KOPT-K1 (cell line): ENCODE data around the gene ROBO4.
A peak's percentile ranks its signal among the peaks of the same experiment; 100 is the strongest.

Experiments
- H3K27ac ChIP-seq: fragments of 200-600 bp; sonication (generic); 2 replicates; pipeline ENCODE4 v1.5.1; 2016; ENCODE audit warnings: antibody characterized with exemption, mild to moderate bottlenecking, low read depth, low read length; ENCODE audit not compliant: poor library complexity, severe bottlenecking
- H3K36me3 ChIP-seq: fragments of 200-600 bp; sonication (generic); 2 replicates; pipeline ENCODE4 v1.5.1; 2017; ENCODE audit warnings: antibody characterized with exemption, mild to moderate bottlenecking, low read length, moderate library complexity; ENCODE audit not compliant: insufficient read depth
- H3K9me3 ChIP-seq: fragments of 200-600 bp; sonication (generic); 2 replicates; pipeline ENCODE4 v1.5.1; 2017; ENCODE audit warnings: antibody characterized with exemption, low read length, mild to moderate bottlenecking; ENCODE audit not compliant: insufficient read depth, poor library complexity, severe bottlenecking

The ROBO4 gene

DNA sequence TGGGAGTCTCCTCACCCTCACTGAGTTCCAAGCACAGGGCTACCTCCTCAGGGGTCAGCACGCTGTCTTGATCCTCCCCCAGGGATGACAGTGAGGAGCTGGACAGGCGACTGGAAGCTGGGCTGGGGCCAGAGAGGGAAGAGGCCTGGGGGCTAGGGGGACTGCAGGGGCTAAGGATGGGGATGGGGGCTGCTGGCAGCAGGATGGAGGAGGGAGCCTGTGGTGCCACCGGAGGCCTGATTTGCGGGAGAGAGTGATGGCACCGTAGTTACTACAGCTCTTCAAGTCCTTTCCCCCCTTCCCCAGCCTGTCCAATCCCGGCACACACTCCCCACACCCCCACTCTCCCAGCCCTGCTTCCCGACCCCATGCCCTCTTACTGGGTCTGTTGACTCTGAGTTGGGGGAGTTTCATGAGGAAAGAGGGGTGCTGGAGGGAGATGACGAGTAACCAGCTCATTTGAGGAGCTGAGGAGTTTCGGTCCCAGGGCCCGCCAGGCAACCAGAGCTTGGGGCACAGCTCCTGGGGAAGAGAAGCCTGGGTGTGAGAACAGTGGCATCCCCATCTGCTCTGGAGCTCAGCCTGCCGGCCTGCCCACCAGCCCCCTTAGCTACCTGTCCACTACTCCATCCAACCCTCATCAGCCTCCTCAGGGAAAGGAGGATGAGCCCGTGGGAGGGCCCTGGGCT, 10.5 kb downstream of the ROBO4 start:
- H3K9me3 ChIP-seq = no peaks in the 10 kb centered on the region
- H3K36me3 ChIP-seq = no peaks in the 10 kb centered on the region
- H3K27ac ChIP-seq = no peak overlapping the region

DNA sequence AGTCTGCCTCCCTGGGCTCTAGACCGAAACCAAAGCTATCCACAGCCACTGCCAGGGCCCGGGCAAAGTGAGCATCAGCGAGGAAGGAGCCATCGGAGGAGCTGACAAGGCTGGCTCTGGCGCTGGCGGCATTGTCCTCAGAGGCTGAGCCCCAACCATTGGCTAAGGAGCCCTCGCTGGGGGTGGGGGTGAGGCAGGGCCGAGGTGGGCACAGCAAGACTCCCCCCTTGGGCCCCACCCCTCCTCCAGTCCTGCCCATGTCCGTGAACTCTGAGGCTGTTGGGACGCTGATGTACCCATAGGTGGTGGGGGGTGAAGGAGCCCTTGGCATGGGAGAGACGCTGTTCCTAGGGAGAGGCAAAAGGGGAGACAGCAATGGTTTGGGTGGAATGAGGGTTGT, 11.2 kb downstream of the ROBO4 start:
- Histone ChIP-seq H3K36me3 (no peaks in the 10 kb centered on the region), H3K27ac (no peak overlapping the region), H3K9me3 (no peaks in the 10 kb centered on the region)

DNA sequence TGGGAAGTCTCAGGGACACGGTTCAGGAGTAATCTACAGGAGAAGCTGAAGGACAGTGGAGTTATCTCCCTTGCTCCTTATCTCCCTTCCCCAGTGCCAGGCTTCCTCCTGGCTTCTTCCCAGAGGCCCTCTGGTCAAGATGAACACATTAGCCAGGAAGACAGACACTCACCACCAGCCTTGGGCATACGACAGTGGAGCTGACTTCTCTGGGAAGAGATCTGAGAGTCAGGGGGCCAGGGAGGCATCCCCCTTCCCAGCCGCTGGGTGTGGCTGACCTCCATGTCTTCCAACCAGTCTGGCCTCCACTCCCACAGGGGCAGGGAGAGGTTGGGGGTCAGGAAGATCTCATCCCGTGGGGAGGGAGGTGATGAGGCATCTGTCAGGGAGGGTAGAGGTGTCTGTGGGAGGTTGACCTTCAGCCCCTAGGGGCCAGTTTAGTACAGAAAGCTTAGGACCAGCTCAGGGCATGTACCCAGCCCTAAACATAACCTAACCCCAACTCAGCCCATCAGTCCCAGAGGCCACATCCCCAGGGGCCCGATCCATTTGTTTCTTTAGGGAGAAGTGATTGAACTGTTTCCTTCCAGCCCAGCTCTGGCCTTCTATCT, 12.7 kb downstream of the ROBO4 start:
- Histone ChIP-seq H3K36me3 (no peaks in the 10 kb centered on the region), H3K27ac (no peak overlapping the region), H3K9me3 (no peaks in the 10 kb centered on the region)

DNA sequence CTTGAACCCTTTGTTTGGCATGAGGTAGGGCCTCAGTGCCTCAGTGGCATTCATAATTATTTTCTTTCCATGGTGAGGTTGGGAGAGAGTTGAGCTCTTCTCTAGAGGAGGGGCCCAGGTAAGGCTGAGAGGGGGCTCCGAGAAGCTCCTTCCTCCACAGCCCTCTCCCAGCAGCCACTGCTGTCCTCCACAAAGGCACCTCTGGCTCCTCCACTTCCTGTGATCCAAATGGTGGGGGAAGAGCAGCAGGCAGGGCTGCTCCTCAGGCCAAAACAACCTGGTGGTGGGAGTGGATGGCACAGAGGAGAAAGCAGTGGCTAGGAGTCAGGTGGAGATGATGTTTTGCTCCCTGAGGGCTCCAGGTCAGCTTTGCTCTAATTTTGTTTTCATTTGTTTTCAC, 13.3 kb downstream of the ROBO4 start:
- H3K27ac ChIP-seq = no peak overlapping the region

DNA sequence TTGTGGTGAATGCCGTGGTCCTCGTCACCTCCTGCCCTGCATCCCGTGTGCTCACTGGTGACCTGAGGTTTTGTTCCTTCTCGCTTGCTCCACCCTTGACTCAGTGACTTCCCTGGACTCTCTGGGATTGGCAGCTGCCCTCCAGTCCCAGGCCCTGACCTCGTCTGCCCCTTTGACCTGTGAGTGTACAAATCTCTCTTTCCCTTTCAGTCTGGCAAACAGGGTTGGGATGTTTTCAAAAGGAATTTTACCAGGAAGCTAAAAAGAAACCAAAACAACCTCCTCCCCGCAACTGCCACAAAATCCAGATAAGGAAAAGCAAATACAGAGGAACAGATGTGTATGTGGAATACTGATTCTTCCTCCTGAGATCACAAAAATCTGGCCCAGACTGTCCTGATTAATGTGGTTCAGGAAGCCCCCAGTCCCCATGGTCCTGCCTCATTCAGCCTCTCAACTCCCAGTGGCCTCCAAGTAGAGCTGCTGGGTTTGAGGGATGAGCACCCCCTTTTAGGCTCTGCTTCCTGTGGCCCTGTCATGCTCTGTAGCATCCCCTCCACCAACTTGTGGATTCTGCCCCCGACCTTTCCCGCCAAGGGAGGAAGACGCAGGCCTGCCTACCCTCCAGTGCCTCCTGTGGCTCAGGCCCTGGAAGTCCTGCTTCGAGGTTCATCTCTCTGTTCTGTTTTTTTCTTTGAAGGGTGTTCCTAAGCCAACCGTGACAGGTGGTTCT, 15.2 kb downstream of the ROBO4 start:
- Histone ChIP-seq H3K36me3 (no peaks in the 10 kb centered on the region), H3K27ac (no peak overlapping the region), H3K9me3 (no peaks in the 10 kb centered on the region)

More for the DNA sequence above, 13.3 kb downstream of the ROBO4 start:
- Histone ChIP-seq H3K9me3 (no peaks in the 10 kb centered on the region), H3K36me3 (no peaks in the 10 kb centered on the region)

DNA sequence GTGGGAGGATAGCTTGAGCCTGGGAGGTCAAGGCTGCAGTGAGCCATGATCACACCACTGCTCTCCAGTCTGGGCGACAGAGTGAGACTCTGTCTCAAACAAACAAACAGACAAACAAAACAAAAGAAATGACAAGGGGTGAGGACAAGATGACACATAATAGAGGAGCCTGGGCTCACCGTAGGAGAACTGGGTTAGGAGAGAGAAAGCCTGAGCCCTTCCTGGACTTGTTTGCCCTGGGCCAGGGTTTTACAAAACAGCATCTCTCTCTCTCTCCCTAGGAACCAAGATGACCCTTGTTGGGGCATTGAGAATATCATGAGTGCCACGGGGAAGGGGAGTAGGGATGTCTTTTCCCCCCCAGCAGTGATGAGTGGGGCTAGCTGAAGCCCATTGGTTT, 16.7 kb downstream of the ROBO4 start:
- Histone ChIP-seq H3K9me3 (no peaks in the 10 kb centered on the region), H3K27ac (no peak overlapping the region), H3K36me3 (no peaks in the 10 kb centered on the region)

DNA sequence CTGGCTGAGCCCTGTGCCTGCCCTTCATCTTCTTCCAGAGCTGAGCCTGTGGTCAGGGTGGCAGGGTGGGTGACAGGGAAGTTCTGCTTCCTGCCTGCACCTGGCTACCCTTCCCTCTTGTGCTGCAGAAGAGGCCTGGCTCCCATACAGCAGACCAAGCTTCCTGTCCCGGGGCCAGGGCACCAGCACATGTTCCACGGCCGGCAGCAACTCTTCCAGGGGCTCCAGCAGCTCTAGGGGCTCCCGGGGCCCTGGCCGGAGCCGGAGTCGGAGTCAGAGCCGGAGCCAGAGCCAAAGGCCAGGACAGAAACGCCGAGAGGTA, 17.4 kb downstream of the ROBO4 start:
- Histone ChIP-seq H3K27ac (no peak overlapping the region), H3K9me3 (no peaks in the 10 kb centered on the region), H3K36me3 (no peaks in the 10 kb centered on the region)

DNA sequence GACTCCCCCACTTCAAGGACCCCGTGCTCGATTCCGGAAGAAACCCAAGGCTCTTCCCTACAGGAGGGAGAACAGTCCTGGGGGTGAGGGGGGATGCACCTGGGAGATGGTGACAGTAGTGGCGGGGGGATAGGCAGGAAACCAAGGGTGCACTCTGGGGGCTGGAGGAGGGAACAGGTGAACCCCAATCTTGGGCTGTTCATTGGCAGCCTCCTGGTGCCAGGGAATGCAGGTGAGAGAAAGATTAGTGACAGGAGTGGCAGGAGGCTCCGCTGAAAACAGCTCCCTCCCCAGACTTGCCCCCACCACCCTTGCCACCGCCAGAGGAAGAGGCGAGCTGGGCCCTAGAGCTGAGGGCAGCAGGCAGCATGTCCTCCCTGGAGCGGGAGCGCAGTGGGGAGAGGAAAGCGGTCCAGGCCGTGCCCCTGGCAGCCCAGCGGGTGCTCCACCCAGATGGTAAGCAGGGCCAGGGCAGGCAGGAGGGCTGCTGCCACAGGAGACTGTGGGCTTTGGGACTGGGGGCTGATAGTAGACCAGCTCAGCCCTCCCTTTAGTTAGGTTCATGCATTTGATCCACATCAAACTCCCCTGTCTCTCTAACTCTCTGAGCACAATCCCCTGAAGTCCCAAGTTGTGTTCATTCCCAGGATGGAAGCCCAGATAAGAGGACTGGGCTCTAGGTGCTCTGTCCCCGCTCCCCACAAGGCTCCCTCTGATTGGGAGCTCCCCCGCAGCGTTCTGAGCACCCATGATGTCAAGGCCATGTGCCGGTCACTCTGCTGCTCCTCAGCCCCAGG, 18.0 kb downstream of the ROBO4 start:
- Histone ChIP-seq H3K9me3 (no peaks in the 10 kb centered on the region), H3K36me3 (no peaks in the 10 kb centered on the region), H3K27ac (no peak overlapping the region)

DNA sequence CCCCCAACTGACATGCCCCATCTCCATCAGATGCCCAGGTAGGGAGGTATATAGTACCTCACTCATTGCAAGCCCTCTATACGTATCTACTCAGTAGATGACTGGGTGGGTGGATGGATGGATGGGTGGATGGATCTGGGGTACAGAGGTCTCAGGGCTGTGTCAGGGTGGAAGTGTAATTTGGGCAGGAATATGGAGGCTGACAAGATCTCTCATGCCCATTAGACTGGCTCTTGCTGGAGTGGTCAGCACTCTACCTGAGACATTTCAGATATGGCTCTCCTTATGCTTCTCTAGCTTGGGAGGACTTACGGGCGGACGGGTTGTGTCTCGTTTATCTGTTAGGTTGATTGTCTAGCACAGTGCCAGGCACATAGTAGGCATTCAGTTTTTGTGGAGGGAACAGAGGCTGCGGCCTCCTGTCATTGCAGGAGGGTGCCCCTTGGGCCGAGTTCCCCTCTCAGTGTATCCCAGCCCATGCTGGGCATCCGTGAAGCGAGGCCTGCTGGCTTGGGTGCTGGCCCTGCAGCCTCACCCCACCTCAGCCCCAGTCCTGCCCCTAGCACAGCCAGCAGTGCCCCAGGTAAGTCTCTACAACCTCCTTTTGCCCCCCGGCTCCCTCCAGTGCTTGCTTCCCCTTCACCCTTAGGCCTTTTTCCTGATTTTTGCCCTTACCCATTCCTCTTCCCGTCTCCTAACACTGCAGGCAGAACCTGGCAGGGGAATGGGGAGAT, 18.7 kb downstream of the ROBO4 start:
- no peaks in the 10 kb centered on the region for H3K9me3 ChIP-seq
- no peaks in the 10 kb centered on the region for H3K36me3 ChIP-seq
- no peak overlapping the region for H3K27ac ChIP-seq

DNA sequence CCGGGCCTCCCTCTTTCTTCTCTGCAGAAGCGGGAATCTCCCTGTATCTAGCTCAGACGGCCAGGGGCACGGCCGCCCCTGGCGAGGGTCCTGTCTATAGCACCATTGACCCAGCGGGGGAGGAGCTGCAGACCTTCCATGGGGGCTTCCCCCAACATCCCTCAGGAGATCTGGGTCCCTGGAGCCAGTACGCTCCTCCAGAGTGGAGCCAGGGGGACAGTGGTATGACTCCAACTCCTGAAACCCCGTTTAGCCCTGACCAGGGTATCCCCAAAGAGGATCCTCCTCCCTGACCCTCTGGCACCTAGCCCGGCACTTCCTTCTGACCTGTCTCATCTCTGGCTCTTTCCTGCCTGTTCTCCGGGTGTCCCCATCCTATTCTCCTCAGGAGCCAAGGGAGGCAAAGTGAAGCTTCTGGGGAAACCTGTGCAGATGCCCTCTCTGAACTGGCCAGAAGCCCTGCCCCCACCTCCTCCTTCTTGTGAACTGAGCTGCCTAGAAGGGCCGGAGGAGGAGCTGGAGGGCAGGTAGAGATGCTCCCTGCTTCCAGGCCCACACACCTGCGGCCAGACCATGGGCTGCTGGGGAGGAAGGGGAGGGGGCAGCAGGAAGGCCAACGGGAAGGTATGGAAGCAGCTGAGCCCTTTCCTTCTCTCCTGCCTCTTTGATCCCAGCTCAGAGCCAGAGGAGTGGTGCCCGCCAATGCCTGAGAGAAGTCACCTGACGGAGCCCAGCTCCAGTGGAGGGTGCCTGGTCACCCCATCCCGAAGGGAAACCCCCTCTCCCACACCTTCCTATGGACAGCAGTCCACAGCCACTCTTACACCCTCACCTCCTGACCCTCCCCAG, 19.5 kb downstream of the ROBO4 start:
- Histone ChIP-seq H3K27ac (no peak overlapping the region), H3K9me3 (no peaks in the 10 kb centered on the region), H3K36me3 (no peaks in the 10 kb centered on the region)

DNA sequence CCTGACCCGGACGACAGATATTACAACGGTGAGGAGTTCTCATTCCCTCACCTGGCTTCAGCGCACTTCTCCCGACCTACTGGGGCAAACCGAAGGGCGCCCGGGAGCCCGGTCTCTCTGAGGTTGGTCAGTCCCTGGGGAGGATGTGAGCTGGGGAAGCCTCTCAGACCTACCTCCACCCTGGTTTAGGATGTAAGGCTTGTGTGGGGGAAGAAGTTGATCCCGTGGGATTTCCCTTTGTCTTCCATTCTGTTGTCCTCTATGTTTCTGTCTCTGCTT, 20.1 kb downstream of the ROBO4 start:
- Histone ChIP-seq H3K27ac (no peak overlapping the region), H3K9me3 (no peaks in the 10 kb centered on the region), H3K36me3 (no peaks in the 10 kb centered on the region)

DNA sequence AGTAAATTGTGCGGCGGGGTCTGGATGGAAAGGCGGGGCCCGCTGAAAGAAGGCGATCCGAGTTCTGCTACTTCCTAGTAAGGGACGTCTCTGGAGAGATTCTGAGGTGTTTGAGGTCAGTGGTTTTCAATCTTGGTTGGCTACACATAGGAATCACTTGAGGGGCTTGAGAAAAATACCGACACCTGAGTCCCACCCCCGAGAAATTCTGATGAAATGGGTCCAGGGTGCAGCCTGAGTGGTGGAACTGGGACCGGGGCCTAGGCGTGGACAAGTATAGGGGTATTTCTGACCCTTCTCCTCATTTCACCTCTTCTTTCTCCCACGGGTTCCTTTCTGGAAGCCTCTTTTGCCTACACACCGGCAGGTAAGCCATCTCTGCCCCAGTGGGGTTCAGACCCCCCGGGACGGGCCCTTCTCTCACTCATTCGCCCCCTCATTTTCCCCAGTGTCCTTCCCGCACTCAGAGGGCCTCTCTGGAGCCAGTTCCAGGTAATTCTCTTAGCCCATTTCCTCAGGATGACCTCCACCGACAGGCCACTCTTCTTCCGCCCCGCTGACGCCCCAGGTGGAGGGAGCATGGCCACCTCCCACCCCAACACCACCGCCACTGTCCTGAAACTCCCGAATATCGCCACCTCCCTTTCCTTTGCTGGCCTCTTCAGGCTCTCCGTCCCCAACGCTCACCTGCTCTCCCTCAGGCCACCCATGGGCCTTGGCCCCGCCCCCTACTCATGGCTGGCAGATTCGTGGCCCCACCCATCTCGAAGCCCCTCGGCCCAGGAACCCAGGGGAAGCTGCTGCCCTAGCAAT, 20.6 kb downstream of the ROBO4 start:
- Histone ChIP-seq H3K36me3 (no peaks in the 10 kb centered on the region), H3K9me3 (no peaks in the 10 kb centered on the region), H3K27ac (peak overlapping the region; percentile 74)

DNA sequence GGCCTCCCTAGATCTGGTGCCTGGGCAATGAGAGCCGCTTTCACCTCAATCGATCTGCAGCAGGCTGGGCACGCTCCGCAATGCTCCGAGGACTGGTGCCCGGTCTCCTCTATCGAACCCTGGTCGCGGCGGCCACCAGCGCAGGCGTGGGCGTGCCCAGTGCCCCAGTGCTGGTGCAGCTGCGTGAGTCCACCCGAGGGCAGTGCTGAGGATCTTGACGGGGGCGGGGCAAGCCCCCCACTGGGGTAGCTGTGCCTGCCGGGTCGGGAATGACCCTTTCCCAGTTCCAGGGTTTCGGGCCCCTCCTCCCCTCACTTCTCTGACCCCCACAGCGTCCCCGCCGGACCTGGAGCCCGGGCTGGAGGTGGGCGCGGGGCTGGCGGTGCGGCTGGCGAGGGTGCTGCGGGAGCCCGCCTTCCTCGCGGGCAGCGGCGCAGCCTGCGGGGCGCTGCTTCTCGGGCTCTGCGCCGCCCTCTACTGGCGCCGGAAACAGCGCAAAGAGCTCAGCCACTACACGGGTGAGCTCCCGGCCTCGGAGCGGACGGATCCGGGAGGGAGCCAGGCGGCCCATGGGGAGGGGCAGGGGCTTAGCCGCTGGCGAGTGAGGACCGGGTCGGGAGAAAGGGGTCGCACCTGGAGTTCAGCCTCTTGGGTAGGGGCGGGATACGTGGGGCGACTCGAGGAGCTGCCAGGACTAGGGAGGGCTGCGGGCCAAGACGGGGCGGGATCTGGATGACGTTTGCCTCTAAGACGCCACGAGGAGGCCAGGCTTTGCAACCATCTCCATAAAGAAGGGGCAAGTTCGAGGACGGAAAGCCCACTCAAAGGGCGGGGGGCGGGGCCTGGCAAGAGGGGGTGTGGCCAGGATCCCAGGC, 21.5 kb downstream of the ROBO4 start:
- Histone ChIP-seq H3K9me3 (no peaks in the 10 kb centered on the region), H3K27ac (peak overlapping the region; percentile 74)

More for the DNA sequence above, 21.5 kb downstream of the ROBO4 start:
- H3K36me3 ChIP-seq = no peaks in the 10 kb centered on the region
